ENCODE results near the gene ZMAT3. TPM values are rescaled to one million over a fixed set of nuclear protein-coding genes. Genes with fewer than 3 reads are reported as not detected.

The ZMAT3 gene
- total and polyA plus RNA-seq, 2 of the 13 experiments (the other 11 are each of a cell fraction or from before 2014, with no cell fraction given): 11.4 to 11.7 TPM

DNA sequence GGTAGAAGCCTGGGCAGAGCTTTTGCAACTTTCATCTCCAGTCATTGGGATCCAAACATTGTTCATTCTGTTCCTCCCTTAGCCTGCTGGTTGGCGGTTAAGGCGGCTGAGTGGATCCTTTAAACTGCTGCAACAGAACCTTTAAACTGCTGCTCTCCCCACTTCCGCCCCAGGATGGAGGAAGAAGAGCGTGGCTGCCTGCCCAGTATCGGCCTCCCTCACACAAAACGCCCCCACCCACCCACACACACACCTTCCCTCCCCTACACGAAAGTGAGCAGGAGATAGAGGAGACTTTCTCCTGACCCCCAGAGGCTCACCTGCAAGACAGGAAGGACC lies 460 bp upstream of the ZMAT3 start (continued):
- TF ChIP-seq MYPOP (CRISPR knock-in tag; IDR thresholded peaks at IDR 0.05) (no peak), IRF2 (CRISPR knock-in tag; IDR thresholded peaks at IDR 0.05) (no peak), ADNP (CRISPR knock-in tag; IDR thresholded peaks at IDR 0.05) (no peak), FOXM1 (CRISPR knock-in tag; IDR thresholded peaks at IDR 0.05) (no peak), TSC22D2 (CRISPR knock-in tag; IDR thresholded peaks at IDR 0.05; ENCODE audit: borderline replicate concordance) (no peak), ZNF414 (CRISPR knock-in tag; IDR thresholded peaks at IDR 0.05) (peak; percentile 12; the same call in 1 of the 2 replicates), ASH2L (IDR thresholded peaks at IDR 0.05; ENCODE audit: insufficient read length, low read depth, low read length) (no peak), ZNF766 (CRISPR knock-in tag; IDR thresholded peaks at IDR 0.05; ENCODE audit: borderline replicate concordance) (no peak), KDM3A (CRISPR knock-in tag; IDR thresholded peaks at IDR 0.05; ENCODE audit: low read depth) (0 out of 2 replicates have a peak, but pooled peaks have one; percentile 24), ZNF138 (CRISPR knock-in tag; IDR thresholded peaks at IDR 0.05; ENCODE audit: low read depth) (no peak), EHMT2 (IDR thresholded peaks at IDR 0.05; ENCODE audit: borderline replicate concordance, low read depth, low read length) (no peak), ZNF775 (CRISPR knock-in tag; IDR thresholded peaks at IDR 0.05; ENCODE audit: borderline replicate concordance) (no peak), KLF12 (CRISPR knock-in tag; IDR thresholded peaks at IDR 0.05; ENCODE audit: borderline replicate concordance) (no peak), ARID2 (CRISPR knock-in tag; IDR thresholded peaks at IDR 0.05; ENCODE audit: borderline replicate concordance) (no peak), ZNF652 (CRISPR knock-in tag; IDR thresholded peaks at IDR 0.05; ENCODE audit: borderline replicate concordance, low read depth) (no peak), ZNF234 (CRISPR knock-in tag; conservative IDR thresholded peaks at IDR 0.05) (no peak), FLYWCH1 (CRISPR knock-in tag; IDR thresholded peaks at IDR 0.05) (no peak), HNF4G (IDR thresholded peaks at IDR 0.05; ENCODE audit: borderline replicate concordance, low read depth, low read length) (no peak), HNF4G (CRISPR knock-in tag; IDR thresholded peaks at IDR 0.05; ENCODE audit: borderline replicate concordance, low read depth) (no peak), MXD4 (CRISPR knock-in tag; IDR thresholded peaks at IDR 0.05) (no peak), KLF16 (CRISPR knock-in tag; IDR thresholded peaks at IDR 0.05) (no peak), HMGXB4 (CRISPR knock-in tag; IDR thresholded peaks at IDR 0.05; ENCODE audit: borderline replicate concordance in 1 of 2, low read depth in 1 of 2) (no peak; a peak in 1 of 4 replicates), ETS1 (CRISPR knock-in tag; IDR thresholded peaks at IDR 0.05) (no peak)
- TF ChIP-seq, protein P1, sequence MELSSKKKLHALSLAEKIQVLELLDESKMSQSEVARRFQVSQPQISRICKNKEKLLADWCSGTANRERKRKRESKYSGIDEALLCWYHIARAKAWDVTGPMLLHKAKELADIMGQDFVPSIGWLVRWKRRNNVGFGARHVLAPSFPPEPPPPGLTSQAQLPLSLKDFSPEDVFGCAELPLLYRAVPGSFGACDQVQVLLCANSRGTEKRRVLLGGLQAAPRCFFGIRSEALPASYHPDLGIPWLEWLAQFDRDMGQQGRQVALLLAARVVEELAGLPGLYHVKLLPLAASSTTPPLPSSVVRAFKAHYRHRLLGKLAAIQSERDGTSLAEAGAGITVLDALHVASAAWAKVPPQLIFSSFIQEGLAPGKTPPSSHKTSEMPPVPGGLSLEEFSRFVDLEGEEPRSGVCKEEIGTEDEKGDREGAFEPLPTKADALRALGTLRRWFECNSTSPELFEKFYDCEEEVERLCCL (CRISPR knock-in tag; IDR thresholded peaks at IDR 0.05; ENCODE audit: borderline replicate concordance): no peak
